ENCODE results near the gene PYGM.
A peak's percentile ranks its signal among the peaks of the same experiment; 100 is the strongest.

PYGM gene

DNA sequence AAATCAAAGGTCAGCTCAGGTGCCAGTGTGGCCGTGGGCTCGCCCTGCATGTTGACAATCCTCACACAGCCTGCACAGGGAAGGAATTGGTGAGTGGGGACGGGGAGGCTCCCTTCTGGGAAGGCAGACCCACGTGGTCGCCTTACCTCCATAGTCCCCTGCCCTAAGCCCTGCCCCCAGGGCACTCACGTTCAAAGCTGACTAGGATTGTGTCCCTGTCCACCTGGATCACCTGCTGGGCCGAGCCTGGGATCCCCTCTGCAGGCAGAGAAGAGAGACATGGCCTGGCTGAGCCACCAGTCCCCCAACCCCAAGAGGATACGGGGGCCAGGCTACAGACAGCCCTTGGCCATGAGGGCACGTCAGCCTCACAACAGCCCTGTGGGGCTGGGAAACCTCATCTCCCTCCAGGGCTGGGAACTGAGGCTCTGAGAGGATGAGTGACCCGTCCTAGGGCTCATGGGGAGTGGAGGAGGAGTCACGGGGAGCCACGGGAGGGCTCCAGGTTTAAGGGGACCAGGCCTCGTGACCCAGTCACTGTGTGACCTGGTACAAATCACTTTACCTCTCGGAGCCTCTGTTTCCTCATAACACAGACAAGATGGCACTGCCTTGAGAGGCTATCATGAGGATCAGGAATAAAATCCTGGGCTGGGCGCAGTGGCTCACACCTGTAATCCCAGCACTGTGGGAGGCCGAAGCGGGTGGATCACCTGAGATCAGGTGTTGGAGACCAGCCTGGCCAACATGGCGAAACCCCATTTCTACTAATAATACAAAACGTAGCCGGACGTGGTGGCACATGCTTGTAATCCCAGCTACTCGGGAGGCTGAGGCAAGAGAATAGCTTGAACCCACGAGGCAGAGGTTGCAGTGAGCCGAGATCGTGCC lies 30.7 kb upstream of the PYGM start:
- no peak for DNase-seq

DNA sequence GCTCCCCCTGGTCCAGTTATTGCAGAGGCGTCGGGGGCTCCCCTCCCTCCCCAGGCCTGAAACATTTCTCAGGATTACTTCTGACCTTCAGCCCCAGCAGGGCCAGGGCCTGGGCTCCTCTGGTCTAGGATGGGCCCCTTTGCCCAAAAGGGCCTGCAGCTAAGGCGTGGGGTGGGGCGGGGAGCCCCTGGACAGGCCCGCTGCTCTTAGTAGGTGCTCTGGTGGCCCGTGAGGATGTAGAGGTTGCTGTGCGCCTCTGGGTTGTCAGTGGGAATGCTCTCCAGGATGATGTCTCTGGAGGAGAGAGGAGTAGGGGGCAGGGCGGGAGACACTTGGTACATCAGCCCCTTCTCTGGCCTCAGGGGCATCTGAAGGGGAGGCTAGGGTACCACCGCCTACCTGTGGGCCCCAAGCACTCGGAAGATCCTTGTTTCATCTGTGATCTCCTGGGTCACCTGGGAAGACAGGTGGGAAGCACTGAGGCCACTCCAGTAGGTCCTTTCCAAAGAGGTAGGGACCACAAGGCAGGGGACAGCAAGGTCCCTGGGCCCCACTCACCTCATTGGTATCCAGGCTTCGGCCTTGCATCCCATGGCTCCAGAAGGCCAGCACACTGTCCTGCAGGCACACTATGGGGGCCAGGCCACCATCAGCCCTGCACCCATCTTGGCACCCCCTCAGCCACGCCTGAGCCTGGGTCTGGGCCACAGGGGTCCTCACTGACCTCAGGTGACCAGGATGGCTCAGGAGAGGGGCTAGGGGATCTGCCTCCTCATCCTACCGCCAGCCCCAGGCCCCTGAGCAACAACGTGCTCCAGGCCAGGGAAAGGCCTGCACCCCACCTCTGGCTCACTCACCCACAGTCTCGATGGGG lies 29.8 kb upstream of the PYGM start:
- DNase-seq, result no peak

DNA sequence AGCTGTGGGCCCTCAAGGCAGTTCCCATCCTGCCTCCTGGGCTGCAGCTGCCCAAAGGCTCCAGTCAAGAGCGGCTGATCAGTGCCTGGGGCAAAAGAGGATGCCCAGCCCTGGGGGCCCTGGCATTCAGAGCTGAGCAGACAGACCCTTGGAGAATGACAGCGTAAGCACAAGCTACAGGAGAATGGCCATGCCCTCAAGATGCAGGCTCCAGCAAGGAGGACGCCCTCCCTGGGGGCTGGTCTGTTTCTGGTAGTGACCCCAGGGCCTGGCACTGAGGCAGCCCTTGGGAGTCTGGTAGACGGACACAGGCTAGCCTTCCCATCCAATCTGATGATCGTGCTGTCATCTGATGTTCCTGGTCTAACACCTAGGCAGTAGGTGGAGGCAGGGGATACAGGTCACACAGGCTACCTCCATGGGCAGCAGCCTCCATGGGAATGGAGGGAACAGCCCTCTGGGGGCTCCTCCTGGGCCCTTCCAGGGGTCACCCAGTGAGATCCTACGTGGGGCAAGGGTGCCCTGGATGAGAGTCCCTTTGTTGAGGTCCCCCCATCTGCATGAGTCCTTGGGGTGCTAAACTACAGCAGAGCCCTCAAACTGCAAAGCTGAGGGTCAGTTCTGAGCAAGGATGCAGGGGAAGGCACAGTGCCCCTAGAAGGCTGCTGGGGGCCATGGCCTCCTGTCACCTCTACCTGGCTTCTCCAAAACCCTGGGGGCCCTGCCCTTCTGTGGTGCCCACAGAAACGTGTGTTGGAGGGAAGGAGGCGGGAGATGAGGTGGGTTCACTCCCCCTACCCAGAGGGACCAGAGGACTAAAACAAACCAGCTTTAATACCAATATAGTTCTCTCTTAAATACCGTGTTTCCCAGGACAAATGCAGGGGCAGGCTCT lies 28.8 kb upstream of the PYGM start:
- no peak for DNase-seq

DNA sequence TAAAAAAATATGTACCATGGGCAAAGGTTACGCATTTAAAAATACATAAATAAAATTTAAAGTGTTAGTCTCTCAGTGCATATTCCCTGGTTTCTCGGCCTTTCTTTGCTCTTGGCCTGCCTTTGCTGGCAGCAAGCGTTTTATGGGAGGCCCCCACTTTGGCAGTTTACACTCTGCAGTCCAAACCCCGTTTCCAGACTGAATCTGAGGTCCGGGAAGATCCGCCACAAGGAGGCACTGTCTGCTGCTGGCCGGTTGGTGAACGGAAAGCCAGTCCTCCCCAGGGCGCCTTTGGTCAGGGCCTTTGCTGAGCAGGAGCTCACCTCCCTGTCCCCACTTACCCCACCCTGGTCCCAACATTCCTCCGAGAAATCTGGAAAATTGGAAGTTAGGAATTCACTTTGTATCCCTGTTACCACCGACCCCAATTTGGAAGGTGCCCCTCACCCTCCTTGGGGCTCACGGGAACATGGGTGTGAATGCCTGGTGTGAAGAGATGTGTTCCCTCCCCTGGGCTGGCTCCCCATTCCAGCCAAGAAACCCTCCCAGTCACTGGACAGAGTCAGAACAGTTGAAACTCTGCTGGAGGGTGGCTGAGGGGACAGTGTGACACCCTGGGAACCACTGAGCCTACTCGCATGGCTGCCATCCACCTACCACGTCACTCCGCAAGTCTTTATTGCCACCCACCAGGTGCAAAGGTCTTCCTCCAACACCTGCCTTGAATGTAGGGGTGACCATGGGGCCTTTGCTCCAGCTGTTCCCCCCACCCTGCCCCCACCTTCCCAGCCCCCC lies 27.9 kb upstream of the PYGM start:
- DNase-seq, result peak; percentile 40 to 54

DNA sequence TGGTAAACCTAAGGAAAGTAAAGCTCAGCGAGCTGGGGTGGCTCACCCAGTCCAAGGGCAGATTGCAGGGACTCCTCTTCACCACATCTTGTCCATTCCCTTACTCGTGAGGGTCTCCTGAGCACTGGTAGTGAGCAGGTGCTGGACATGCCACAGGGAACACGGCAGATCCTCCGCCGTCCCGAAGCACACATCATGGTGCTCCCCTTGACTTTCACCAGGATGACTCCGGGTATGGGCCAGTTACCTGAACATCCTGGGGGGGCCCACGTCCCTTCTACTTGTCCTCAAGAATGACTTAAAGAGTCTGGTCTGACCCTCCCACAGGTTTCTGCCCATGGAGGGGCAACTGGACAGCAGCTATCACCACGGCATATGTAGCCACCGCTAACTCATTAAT lies 26.5 kb upstream of the PYGM start:
- no peak for DNase-seq

DNA sequence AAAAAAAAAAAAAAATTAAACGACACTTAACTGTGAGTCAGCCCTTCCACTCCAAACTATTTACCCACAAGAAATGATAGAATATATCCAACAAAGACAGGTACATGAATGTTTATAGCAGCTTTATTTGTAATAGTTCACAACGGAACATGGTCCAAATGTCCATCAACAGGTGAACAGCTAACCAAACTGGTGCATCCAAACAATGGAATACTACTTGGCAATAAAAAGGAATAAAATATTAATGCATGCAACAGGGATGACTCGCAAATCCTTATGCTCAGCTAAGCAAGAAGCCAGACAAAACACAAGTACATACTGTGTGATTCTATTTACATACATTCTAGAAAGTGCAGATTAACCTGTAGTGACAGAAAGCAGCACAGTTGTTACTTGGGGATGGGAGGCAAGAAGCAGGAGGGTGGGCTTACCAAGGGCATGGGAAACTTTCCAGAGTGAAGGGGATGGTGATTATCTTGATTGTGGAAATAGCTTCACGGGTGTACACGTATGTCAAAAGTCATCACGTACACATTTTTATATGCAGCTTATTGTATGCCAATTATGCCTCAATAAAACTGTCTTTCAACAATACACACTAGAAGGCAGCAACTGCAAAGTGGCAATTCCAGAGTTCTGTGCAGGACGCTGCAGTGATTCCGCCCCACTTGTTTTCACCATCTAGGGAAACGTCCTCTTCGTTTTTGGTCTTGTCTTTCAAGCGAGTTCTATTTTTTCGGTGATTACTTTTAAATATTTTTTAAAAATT lies 25.2 kb upstream of the PYGM start:
- no peak for DNase-seq

DNA sequence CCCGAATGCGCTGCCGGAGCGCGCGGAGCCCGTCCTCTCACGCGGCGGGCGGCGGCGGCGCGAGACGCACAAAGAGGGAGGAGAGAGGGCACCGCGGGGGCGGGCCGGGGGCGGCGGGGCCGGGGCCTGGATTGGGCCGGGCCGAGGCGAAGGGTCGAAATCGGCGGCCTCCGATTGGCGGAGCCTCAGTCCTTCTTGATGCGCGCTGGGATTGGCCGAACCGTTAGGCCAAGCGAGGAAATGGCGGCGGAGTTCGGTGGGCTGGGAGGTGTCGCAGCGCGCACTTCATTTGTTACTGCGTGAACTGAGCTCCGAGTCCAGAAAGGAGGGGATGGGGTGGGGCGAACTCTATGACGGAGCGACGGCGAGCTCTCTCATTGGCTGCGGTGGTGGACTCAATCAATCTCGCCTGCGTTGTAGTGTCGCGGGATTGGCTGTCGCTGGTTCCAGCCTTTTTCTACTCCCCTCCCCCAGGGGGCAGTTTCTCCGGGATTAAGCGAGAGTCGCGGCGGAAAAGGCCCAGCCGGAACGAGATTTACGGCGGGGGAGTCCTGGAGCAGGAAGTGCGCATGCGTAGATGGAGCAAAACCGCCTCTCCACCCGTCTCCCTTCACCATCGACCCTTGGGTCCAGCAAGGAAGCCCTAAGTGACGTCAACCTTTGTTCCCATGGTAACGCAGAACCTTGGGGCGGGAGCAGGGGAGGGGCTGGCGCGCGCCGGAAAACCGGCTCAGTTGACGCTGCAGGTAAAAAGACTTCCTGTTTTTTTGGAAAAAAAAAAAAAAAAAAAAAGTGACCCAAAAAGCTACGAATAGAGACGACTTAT lies 18.9 kb upstream of the PYGM start, which contains the start of gene SF1:
SF1 (minus strand) TSS at position 70 of the 826 bp plus-strand sequence. CDS start 150 bp downstream, outside the sequence.
- DNase-seq, result peak; percentile 96 to 99

DNA sequence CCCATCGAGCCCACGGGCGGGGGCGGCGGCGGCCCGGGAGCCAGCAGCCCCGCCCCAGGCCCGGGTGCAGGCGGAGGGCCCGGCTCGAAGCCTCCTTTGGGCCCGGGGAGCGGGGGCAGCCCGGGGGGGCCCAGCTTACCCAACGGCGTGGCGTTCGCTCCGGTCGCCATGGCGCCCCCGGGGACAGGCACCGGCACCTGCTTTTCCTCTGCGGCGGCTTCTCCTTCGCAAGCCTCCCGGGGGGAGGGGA lies 18.4 kb upstream of the PYGM start:
- no peak for DNase-seq

DNA sequence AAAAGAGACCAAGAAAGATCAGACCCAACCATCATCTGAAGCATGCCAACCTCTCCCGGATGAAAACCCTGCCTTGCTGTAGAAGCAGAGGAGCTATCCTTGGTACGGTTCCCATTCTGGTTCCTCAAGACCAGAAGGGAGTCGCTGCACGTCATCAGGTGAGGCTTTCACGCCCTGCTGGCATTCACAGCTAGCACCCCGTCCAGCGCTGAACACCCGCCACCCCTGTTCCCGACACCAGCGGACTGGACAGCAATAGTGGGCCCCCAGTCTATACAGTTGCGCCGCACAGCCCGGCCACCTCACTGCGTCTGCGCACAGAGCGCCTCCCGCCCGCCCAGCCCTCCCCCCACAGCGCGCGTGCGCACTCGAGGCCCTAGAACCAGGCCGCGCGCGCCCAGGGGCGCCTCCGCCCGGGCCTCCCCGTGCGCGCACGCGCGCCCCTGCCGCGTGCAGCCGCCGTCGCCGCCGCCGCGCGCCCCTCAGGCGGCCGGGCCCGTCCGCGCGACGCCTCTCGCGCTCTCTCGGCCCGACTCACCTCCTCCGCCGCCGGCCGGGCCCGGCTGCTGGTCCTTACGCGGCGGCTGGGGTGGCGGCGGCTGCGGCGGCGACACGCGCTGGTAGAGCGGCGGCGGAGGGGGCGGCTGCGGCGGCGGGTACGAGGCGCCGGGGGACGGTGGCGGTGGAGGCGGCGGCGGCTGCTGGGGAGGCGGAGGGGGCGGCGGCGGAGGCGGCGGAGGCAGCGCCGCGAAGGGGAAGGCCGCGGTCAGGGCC lies 17.9 kb upstream of the PYGM start:
- DNase-seq, result peak; percentile 73 to 85

DNA sequence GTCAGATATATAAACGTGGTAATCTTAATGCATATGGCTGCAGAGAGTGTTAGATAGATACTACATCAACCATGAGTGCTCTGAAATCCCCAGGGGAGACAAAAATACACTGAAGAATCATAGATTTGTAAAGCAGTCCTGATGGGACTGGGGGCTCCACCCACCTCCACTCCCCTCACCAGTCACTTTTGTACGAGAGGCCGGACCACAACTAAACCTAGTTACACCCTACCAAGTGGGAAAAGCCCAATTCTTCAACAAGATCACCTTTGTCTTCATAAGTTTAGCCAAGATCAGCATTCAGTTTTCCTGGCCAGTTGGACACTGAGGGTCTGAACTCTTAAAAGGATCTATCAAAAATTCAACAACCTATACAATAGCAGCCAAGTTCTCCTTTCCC lies 17.1 kb upstream of the PYGM start:
- no peak for DNase-seq

DNA sequence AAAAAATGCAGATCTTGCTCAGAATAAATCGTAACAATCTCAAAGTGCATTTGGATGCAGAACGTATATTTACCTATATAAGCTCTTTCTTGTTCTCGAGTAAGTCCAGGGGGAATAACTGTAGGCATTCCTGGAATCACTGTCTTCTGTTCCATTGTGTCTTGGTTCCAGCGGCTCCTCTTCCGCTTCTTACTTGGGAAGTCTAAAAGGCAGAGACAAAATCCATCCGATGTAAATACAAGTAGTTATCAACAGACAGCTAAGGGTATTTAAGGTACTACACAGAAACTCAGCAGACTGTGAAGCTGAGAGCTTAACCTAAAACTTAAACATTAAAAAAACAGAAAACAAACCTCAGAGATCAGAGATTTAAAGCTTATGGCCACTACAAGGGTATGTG lies 16.7 kb upstream of the PYGM start:
- DNase-seq, result no peak

DNA sequence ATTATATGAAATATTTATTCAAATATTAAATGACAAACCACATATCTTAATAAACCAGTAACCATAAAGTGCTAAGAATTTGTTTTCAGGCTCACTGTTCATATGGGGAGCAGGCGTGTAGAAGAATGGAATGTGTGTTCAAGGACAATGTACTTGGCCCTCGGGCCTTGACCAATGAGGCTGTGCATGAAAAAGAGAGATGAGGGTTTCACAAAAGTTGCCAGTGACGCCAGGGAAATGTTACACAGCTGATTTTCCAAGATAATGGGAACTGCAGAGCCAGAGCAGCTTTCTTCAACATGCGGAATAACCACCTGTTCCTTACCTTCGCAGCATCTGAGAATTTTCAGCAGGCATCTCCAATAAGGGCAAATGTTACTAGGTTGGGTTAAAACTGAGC lies 14.4 kb upstream of the PYGM start:
- DNase-seq, result no peak

DNA sequence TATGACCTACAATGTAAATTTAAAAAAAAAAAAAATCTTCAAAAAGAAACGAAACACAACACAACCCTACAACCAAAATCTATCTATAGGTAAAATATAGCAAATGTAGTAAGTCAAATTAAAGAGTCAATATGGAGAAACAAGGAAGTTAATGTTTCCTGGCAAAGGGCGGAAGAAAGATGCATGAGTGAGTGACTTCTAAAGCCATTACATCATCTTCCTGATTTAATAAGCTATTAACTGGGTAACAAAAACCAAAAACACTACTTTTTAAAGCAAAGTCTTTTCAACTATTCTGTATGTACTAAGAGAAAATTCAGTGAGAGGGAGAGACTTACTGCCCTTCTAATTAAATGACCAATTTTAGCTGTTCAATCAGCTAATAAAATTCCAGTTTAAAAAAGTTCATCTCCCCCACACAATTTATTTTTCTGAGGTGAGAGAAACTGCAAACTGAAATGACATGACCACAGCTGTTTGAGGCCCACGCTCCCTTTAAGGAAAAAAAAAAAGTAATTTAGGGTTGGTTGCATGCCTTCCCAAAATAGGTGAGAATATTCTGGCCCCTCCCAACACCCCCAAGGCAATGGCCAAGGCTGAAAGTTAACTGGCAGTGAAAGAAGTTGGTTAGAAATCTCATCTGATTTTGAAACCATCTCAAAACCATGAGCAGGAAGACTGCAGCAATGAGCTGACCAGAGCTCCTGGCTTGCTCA lies 12.7 kb upstream of the PYGM start:
- DNase-seq, result no peak

DNA sequence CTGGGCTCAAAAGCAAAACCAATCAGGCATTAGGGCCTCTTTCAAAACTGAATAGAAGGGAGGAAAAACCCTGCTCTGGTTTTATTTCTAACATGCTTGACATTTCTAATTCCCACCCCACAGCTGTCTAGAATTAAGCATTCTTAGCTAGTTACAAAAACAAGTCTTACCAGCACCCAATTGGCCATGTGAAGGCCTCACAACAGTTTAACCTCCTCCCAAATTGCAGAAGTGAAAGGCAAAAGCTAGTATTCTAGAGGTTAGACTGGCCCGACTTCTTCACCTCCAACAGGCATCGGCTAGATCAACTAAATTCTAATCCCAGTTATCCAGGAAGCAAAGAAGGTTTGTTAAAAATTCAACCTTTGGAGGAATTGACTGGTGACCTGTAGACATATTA lies 12.1 kb upstream of the PYGM start:
- DNase-seq, result no peak

DNA sequence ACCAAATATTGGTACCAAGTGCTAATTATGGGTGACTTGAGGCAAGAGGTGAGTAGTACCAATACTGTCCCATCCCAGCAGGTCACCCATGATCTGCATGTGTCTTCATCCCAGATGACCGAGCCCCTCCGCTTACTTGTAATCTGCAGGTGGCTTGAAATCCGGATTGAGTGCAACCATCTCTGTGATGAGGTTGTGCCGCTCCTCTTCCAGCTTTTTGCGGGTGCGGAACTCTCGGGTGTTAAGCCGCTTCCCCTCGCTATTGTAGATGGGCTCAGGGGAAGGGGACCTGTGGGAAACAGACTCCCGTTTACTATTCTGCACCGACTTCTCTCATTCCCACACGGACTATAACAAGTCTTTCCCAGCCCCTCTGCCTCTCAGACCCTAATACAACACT lies 10.3 kb upstream of the PYGM start:
- no peak for DNase-seq

DNA sequence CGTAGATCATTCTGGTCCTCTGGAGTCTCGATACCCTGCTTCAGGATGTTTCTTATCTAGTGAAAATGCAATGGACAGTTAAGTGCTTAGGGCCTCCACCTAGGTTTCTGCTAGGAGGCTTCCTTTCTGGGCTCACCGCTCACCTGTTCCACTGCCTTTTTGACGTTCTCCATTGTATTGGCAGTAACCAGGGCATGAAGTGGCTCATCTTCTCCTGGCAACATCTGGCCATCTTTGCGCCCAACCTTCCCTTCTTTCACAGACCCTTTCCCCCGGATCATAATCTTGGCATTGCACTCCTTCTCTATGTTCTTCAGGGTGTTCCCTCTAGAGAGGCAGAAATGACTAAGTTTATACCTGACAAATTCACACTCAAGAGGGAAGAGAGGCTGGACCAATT lies 9.5 kb upstream of the PYGM start:
- no peak for DNase-seq

DNA sequence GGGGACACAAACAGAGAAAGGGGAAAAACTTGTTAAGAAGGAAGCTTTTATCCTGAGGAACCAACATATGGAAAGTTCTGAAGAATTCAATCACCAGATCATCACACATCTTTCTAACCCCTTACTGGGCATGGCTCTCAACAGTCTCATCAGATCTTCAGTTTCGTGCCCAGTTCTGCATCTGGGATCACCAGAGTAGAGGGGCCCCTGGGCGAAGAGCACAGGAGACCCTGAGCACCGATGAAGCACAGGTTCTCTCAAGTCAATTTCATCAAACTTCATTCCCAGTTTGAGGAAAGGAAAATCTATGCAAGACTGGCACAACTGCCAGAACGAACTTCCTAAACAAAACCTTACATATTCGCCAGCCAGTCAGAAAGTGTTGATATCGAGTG lies 8.5 kb upstream of the PYGM start:
- DNase-seq, result no peak

DNA sequence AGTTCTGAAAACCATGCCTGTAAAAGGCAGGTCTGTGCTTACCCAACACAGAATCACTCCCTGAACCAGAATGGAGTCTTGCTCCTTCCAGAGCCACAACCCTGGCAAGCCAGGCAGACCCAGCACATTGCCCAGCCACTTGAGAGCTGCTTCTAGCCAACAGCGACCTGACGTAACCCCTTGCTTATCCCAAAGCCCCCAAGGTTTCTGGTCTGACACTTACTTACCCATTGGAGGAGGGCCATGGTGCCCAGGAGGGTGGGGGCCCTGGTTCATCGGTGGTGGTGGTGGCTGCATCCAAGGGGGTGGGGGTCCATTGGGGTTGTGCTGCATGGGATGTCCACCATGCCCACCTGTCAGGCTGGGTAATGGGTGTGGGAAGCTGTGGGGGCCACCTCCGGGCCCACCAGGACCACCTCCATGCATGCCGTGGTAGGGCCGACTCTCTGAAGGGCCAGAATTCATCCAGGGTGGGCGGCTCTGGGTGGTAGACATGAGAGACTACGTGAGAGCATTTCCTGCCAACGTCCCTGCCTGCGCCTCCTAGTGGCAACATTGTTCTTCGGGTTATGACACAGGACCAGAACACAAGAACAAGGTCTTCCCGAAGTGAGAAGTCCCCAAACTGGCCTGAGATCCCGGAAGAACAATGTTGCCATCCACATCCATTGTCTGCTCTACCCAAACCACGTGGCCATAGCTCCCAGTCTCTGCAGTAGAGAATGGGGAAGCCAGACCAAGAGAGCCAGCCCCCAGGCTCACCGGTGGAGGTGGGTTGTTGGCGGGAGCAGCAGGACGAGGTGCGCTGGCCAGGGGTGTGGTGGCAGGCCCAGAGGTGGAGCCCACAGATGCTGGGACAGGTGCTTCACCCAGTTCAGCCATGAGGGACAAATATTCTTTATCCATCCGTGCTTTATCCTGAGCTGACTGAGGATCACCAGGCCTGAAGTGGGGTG lies 7.8 kb upstream of the PYGM start:
- DNase-seq, result peak; percentile 60 to 72

All from stimulated activated CD4-positive, alpha-beta T cell treated with anti-CD3 and anti-CD28 coated beads, Interleukin-4, amount 100 ng/mL, for 4 hours (primary cell).